CD4-positive, alpha-beta T cell (primary cell): ENCODE measurements around the gene ZIC5. TPM values are rescaled to one million over a fixed set of nuclear protein-coding genes. Genes with fewer than 3 reads are reported as not detected.
A peak's percentile ranks its signal among the peaks of the same experiment; 100 is the strongest.

Experiments
- ATAC-seq: fragments of 200-7000 bp; cut with Tn5 transposase; one replicate; pipeline ENCODE4 v1.10.0; 2022; ENCODE audit warnings: mild to moderate bottlenecking; ENCODE audit not compliant: poor library complexity
- CTCF ChIA-PET: fragments of 350-600 bp; sonication (Branson Sonifier 250); formaldehyde crosslinking; loops from one replicate; lab custom pipeline; 2021; ENCODE audit warnings: antibody characterized with exemption, inconsistent platforms; lab: Charles Lee
- POLR2A ChIA-PET: fragments of 350-600 bp; sonication (Branson Sonifier 250); formaldehyde crosslinking; loops from one replicate; lab custom pipeline; 2021; ENCODE audit warnings: antibody characterized with exemption, inconsistent platforms; lab: Charles Lee
- DNase-seq, 14 experiments: peaks; one replicate each; pipeline ENCODE4 v3.0.0-alpha.2; 2013 to 2020; ENCODE audit warnings: mixed read lengths in 2 of 14
- H3K27ac ChIP-seq, 2 donors: one replicate each; pipeline versions ENCODE4 v1.5.1 to v1.7.0; 2013; ENCODE audit warnings: low read length in 2 of 2, low read depth in 1 of 2, mild to moderate bottlenecking in 1 of 2
- H3K27me3 ChIP-seq, 2 experiments: 1 replicate in 1 of 2; 2 replicates in 1 of 2; pipeline versions ENCODE4 v1.6.1 to v1.7.0; 2013; ENCODE audit warnings: low read length in 2 of 2, control low read depth in 1 of 2, mild to moderate bottlenecking in 1 of 2, moderate library complexity in 1 of 2; ENCODE audit not compliant: insufficient read depth in 2 of 2, control insufficient read depth in 1 of 2
- H3K36me3 ChIP-seq: one replicate; pipeline ENCODE4 v1.6.1; 2013; ENCODE audit warnings: low read length, control low read depth; ENCODE audit not compliant: insufficient read depth
- H3K4me1 ChIP-seq: one replicate; pipeline ENCODE4 v1.6.1; 2013; ENCODE audit warnings: low read length, control low read depth; ENCODE audit not compliant: insufficient read depth
- H3K4me3 ChIP-seq: one replicate; pipeline ENCODE4 v1.5.1; 2013; ENCODE audit warnings: mild to moderate bottlenecking, low read length, moderate library complexity
- H3K9me3 ChIP-seq, 2 experiments: 1 replicate in 1 of 2; 2 replicates in 1 of 2; pipeline versions ENCODE4 v1.6.1 to v1.7.0; 2013; ENCODE audit warnings: low read length in 2 of 2, mild to moderate bottlenecking in 2 of 2, control low read depth in 1 of 2, moderate library complexity in 1 of 2; ENCODE audit not compliant: control insufficient read depth in 1 of 2, insufficient read depth in 1 of 2
- H3K27ac Mint-ChIP-seq: one replicate; pipeline ENCODE4 v1.8.0; 2020; ENCODE audit warnings: mixed read lengths
- H3K27me3 Mint-ChIP-seq: one replicate; pipeline ENCODE4 v1.8.0; 2021; ENCODE audit warnings: mixed read lengths
- H3K36me3 Mint-ChIP-seq: one replicate; pipeline ENCODE4 v1.8.0; 2021; ENCODE audit warnings: low read depth, mixed read lengths
- H3K4me1 Mint-ChIP-seq: one replicate; pipeline ENCODE4 v1.8.0; 2021; ENCODE audit warnings: low read depth, mixed read lengths
- H3K4me3 Mint-ChIP-seq: one replicate; pipeline ENCODE4 v1.8.0; 2020; ENCODE audit warnings: mild to moderate bottlenecking, mixed read lengths
- H3K9me3 Mint-ChIP-seq: one replicate; pipeline ENCODE4 v1.8.0; 2020; ENCODE audit warnings: mixed read lengths
- CTCF ChIP-seq: fragments of 200-600 bp; IDR thresholded peaks from one replicate; pipeline ENCODE4 v1.8.0; 2022; ENCODE audit warnings: antibody characterized with exemption, mild to moderate bottlenecking
- intact Hi-C, 2 experiments: fragments of 100-400 bp; cut with DNase I in 1 of 2; cut with micrococcal nuclease in 1 of 2; formaldehyde crosslinking; loops; one replicate each; pipeline versions ENCODE4 v1.15.1 to v1.9.0; 2023 to 2025; cut with DNase I, micrococcal nuclease
- total RNA-seq, 174 experiments: library from RNA in 2 of 174; stranded (reverse) in 2 of 174; gene quantifications; one replicate each; pipeline ENCODE4 v1.2.3 and lab custom pipeline; 2021 to 2026

The ZIC5 gene
- total RNA-seq, 2 experiments from 2014 or later = not detected

- Mint-ChIP-seq H3K9me3 (no peaks in the 10 kb centered on the region), H3K4me3 (peak overlapping the region; percentile 73), H3K27ac (peak overlapping the region; percentile 76), H3K36me3 (peaks cover 6% of the 10 kb centered on the region), H3K4me1 (peaks cover 13% of the 10 kb centered on the region), H3K27me3 (peaks cover 68% of the 10 kb centered on the region)
- ATAC-seq = peak; percentile 36
- no peak for TF ChIP-seq CTCF
- Histone ChIP-seq H3K4me1 (peaks cover 56% of the 10 kb centered on the region), H3K27ac (no peak overlapping the region), H3K27me3 (peaks cover 74 to 89% of the 10 kb centered on the region in 2 experiments), H3K36me3 (no peaks in the 10 kb centered on the region), H3K4me3 (no peak overlapping the region), H3K9me3 (peaks cover 34 to 59% of the 10 kb centered on the region in 2 experiments)
- CTCF ChIA-PET = no interaction called here
- peak in 5 of 14 experiments; percentile 25 to 66 (median 37) for DNase-seq
- POLR2A ChIA-PET = interaction anchor here (0.8 to 3.0 kb wide), 4 partner anchors 8 to 30 kb away, joined by 3 to 15 read pairs (median 4); no protein-coding TSS in a partner anchor
- intact Hi-C loops = no loop called here
Measured at GRCh38 chr13:99982036-99982730, 10.6 kb upstream of the ZIC5 start.

- peaks cover 35 to 58% of the 10 kb centered on the region in 2 experiments for H3K9me3 ChIP-seq
- H3K4me3 Mint-ChIP-seq = peak within 1 kb of the TSS; percentile 73
- no peak within 1 kb of the TSS for H3K27ac ChIP-seq
- no peak for TF ChIP-seq CTCF
- H3K36me3 Mint-ChIP-seq = peaks cover 6% of the 10 kb centered on the region
- H3K27me3 ChIP-seq = peaks cover 74 to 89% of the 10 kb centered on the region in 2 experiments
- no peaks in the 10 kb centered on the region for H3K36me3 ChIP-seq
- CTCF ChIA-PET = interaction anchor here (1.1 kb wide), 1 partner anchor 326 kb away, joined by 4 read pairs; no protein-coding TSS in a partner anchor
- peaks cover 13% of the 10 kb centered on the region for H3K4me1 Mint-ChIP-seq
- peak within 1 kb of the TSS; percentile 76 for H3K27ac Mint-ChIP-seq
- ATAC-seq (no peak), DNase-seq (peak in 1 of 14 experiments; percentile 33)
- H3K27me3 Mint-ChIP-seq = peaks cover 68% of the 10 kb centered on the region
- H3K9me3 Mint-ChIP-seq = peaks cover 4% of the 10 kb centered on the region
- H3K4me1 ChIP-seq = peaks cover 56% of the 10 kb centered on the region
- POLR2A ChIA-PET = interaction anchor here (0.6 to 3.0 kb wide), 4 partner anchors 8 to 514 kb away, joined by 3 to 15 read pairs (median 4); no protein-coding TSS in a partner anchor
- peak within 1 kb of the TSS; percentile 19 for H3K4me3 ChIP-seq
- intact Hi-C loops = no loop called here
Measured at GRCh38 chr13:99981735-99982035, 10.1 kb upstream of the ZIC5 start, which contains the start of gene ZIC2. Gene ZIC2, plus strand, starts transcription at chr13:99981784. Its CDS starts 281 bp downstream, at chr13:99982065.

GRCh38 chr13:99980824-99981734 lies 9.5 kb upstream of the ZIC5 start:
- Histone ChIP-seq H3K36me3 (no peaks in the 10 kb centered on the region), H3K9me3 (peaks cover 42 to 56% of the 10 kb centered on the region in 2 experiments), H3K27me3 (peaks cover 76 to 89% of the 10 kb centered on the region in 2 experiments), H3K27ac (no peak overlapping the region), H3K4me3 (peak overlapping the region; percentile 19), H3K4me1 (peaks cover 56% of the 10 kb centered on the region)
- Mint-ChIP-seq H3K36me3 (peaks cover 6% of the 10 kb centered on the region), H3K9me3 (peaks cover 9% of the 10 kb centered on the region), H3K27ac (no peak overlapping the region), H3K4me3 (no peak overlapping the region), H3K4me1 (peaks cover 13% of the 10 kb centered on the region), H3K27me3 (peaks cover 68% of the 10 kb centered on the region)
- intact Hi-C loops = no loop called here
- DNase-seq = peak in 2 of 14 experiments; percentile 49 to 58
- TF ChIP-seq CTCF = no peak
- ChIA-PET CTCF (interaction anchor here (1.1 kb wide), 1 partner anchor 325 kb away, joined by 4 read pairs; no protein-coding TSS in a partner anchor), POLR2A (interaction anchor here (0.6 to 1.6 kb wide), 4 partner anchors 14 to 513 kb away, joined by 3 to 5 read pairs (median 4); no protein-coding TSS in a partner anchor)
- no peak for ATAC-seq
